Adrenal gland (tissue), 12 donors: ENCODE data around the gene NSUN6. TPM values are rescaled to one million over a fixed set of nuclear protein-coding genes. Genes with fewer than 3 reads are reported as not detected.

Source experiments
- DNase-seq, 7 donors: peaks; one replicate each; pipeline ENCODE4 v3.0.0-alpha.2; 2019 to 2020
- H3K27ac ChIP-seq, 5 donors: fragments of 200-600 bp; sonication (generic) in 4 of 5; 1 replicate in 3 of 5; 2 replicates in 2 of 5; pipeline versions ENCODE4 v1.5.1 to v1.8.0; 2016 to 2020; ENCODE audit warnings: mild to moderate bottlenecking in 1 of 5
- H3K27me3 ChIP-seq: fragments of 200-600 bp; 2 replicates; pipeline ENCODE4 v1.8.0; 2021
- H3K36me3 ChIP-seq, 2 donors: fragments of 200-600 bp; replicated peaks in 1 of 2; 1 replicate in 1 of 2; 2 replicates in 1 of 2; pipeline versions ENCODE4 v1.5.1 to v1.8.0; 2018 to 2022
- H3K4me1 ChIP-seq, 2 donors: fragments of 200-600 bp; replicated peaks in 1 of 2; 1 replicate in 1 of 2; 2 replicates in 1 of 2; pipeline versions ENCODE4 v1.5.1 to v1.8.0; 2018 to 2021
- H3K4me3 ChIP-seq, 4 donors: fragments of 200-600 bp; sonication (generic) in 3 of 4; one replicate each; pipeline ENCODE4 v1.5.1; 2016 to 2018
- H3K9me3 ChIP-seq, 3 donors: fragments of 200-600 bp; sonication (generic) in 1 of 3; replicated peaks in 1 of 3; 1 replicate in 2 of 3; 2 replicates in 1 of 3; pipeline versions ENCODE4 v1.5.1 to v1.8.0; 2016 to 2021
- POLR2A ChIP-seq, 2 donors: fragments of 450-650 bp; IDR thresholded peaks; one replicate each; pipeline ENCODE4 v1.6.1; 2017; ENCODE audit warnings: antibody characterized with exemption in 2 of 2, mild to moderate bottlenecking in 2 of 2, moderate library complexity in 1 of 2
- WGBS, 4 donors: extraction: QIAGEN DNeasy Blood & Tissue Kit in 2 of 4; methylation state at CpG; one replicate each; pipeline versions ENCODE4 v1.1.5 to v1.1.7; 2013 to 2017; 5-methylcytosine and 5-hydroxymethylcytosine counted together
- intact Hi-C, 2 donors: fragments of 100-400 bp; cut with DNase I; formaldehyde crosslinking; loops; one replicate each; pipeline versions ENCODE4 v1.14.1 to v1.15.0; 2022 to 2023
- polyA plus RNA-seq, 3 donors: library from polyadenylated mRNA; stranded (reverse); fragments of 200-250 nt in 2 of 3; fragments of 350-450 nt in 1 of 3; fragmentation: Illumina TruSeq in 1 of 3; extraction: RNeasy Lipid Tissue Mini Kit (QIAGEN cat#74804) in 1 of 3; gene quantifications; one replicate each; pipeline ENCODE4 v1.2.3, GENCODE V29; 2013 to 2014
- total RNA-seq, 9 donors: library from RNA; depleted of rRNA in 4 of 9; stranded (reverse); fragments of >200 nt in 4 of 9; fragments of 120-200 nt in 1 of 9; fragmentation: NEBNext Ultra II Directional in 1 of 9; extraction: Animal tissue kit (Norgen Biotek cat#: 25700) in 1 of 9; gene quantifications; one replicate each; pipeline versions ENCODE4 v1.1.0 to v1.2.4, GENCODE V29; 2013 to 2023
- TF ChIP-seq, protein P1 (sequence below), 6 experiments: fragments of 450-650 bp in 4 of 6; fragments of 200-600 bp in 2 of 6; sonication (generic) in 1 of 6; IDR thresholded peaks; 1 replicate in 5 of 6; 2 replicates in 1 of 6; pipeline versions ENCODE4 v1.5.1 to v1.8.0; 2016 to 2021; ENCODE audit warnings: antibody characterized with exemption in 6 of 6, mild to moderate bottlenecking in 2 of 6, moderate library complexity in 1 of 6
- donor health status: healthy with polysubstance abuse.
- donor health status: Bipolar disorder and iron deficiency.
- donor health status: DM: yes; HTN: yes; CAD: no.
- donor health status: DM: no; HTN: no; CAD: no.
- donor health status: DM: no; HTN: no; CAD: no.
- donor health status: DM: yes; HTN: yes; CAD: no.

The NSUN6 gene
- total and polyA plus RNA-seq, 12 donors: 5.1 to 33.3 (median 17.4) TPM

DNA sequence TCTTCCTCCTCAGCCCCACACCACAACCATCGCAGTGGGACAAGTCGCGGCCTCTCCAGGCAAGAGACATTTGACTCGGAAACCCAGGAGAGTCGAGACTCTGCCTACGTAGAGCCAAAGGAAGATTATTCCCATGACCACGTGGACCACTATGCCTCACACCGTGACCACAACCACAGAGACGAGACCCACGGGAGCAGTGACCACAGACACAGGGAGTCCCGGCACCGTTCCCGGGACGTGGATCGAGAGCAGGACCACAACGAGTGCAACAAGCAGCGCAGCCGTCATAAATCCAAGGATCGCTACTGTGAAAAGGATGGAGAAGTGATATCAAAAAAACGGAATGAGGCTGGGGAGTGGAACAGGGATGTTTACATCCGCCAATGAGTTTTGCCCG is 112.1 kb downstream of the NSUN6 start:
- DNase-seq: no peak
- H3K4me3 ChIP-seq: no peak overlapping the region
- 89 to 96% (median 94%) methylated on average over 22 of the region's 22 CpGs for WGBS, 4 donors
- H3K27me3 ChIP-seq: no peaks in the 10 kb centered on the region
- intact Hi-C loops: no loop called here
- H3K27ac ChIP-seq: no peak overlapping the region
- H3K9me3 ChIP-seq: no peaks in the 10 kb centered on the region
- TF ChIP-seq POLR2A (IDR thresholded peaks at IDR 0.05): no peak
- H3K4me1 ChIP-seq: no peaks in the 10 kb centered on the region
- H3K36me3 ChIP-seq: no peaks in the 10 kb centered on the region

DNA sequence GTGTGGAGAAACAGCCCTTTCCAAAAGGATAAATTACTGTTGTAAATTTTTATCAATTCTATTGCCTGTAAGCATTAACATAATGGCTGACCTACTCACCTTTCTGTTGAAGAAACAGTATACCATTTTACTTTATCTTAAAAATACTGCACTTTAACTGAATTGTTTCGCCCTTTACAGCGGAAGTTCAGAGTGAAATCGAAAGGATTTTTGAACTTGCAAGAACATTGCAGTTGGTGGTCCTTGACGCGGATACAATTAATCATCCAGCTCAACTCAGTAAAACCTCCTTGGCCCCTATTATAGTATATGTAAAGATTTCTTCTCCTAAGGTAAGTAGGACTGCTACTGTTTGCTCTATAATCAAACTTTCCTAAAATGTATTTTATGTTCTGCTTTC is 117.5 kb downstream of the NSUN6 start:
- no peak for DNase-seq
- H3K27me3 ChIP-seq: no peaks in the 10 kb centered on the region
- peak overlapping the region in 1 of 4 donors; percentile 6 for H3K4me3 ChIP-seq
- TF ChIP-seq, protein P1, sequence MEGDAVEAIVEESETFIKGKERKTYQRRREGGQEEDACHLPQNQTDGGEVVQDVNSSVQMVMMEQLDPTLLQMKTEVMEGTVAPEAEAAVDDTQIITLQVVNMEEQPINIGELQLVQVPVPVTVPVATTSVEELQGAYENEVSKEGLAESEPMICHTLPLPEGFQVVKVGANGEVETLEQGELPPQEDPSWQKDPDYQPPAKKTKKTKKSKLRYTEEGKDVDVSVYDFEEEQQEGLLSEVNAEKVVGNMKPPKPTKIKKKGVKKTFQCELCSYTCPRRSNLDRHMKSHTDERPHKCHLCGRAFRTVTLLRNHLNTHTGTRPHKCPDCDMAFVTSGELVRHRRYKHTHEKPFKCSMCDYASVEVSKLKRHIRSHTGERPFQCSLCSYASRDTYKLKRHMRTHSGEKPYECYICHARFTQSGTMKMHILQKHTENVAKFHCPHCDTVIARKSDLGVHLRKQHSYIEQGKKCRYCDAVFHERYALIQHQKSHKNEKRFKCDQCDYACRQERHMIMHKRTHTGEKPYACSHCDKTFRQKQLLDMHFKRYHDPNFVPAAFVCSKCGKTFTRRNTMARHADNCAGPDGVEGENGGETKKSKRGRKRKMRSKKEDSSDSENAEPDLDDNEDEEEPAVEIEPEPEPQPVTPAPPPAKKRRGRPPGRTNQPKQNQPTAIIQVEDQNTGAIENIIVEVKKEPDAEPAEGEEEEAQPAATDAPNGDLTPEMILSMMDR (IDR thresholded peaks at IDR 0.05): no peak
- no peak for TF ChIP-seq POLR2A (IDR thresholded peaks at IDR 0.05)
- intact Hi-C loops: no loop called here
- no peaks in the 10 kb centered on the region for H3K9me3 ChIP-seq
- no peaks in the 10 kb centered on the region for H3K36me3 ChIP-seq
- WGBS, 4 donors: 48 to 65% (median 53%) methylated on average over 5 of the region's 5 CpGs
- H3K27ac ChIP-seq: no peak overlapping the region
- no peaks in the 10 kb centered on the region for H3K4me1 ChIP-seq

DNA sequence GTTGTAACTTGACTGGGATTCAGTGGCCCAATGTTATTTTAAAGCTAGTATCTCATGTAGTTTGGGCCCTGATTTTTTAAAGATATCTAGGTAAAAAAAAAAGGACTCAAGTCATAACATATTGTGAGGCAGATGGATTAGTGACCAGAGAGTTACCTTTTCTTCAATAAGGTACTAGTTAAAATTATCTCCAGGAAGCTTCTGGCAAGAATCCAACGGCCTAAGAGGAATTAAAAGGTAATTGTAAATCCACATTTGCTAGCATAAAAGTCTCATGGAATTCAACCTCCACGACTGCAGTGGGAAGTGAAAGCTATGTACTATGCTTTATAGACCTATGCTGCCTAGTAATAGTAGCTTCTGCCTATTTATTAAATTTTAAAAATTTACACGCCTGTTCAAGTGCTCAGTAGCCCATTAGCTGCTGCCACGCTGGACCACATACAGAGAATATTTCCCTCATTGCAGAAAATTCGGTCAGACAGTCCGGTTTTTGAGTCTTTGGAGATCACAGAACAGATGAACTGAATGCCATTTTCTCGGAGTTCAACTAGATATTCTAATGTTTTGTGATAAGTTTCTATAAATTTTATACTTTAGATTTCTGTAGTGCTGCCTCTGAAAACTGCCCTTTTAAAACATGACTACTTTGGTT is 118.4 kb downstream of the NSUN6 start:
- no peaks in the 10 kb centered on the region for H3K36me3 ChIP-seq
- H3K4me3 ChIP-seq: no peak overlapping the region
- WGBS, 4 donors: 72 to 85% (median 79%) methylated on average over 7 of the region's 7 CpGs
- H3K9me3 ChIP-seq: no peaks in the 10 kb centered on the region
- H3K27ac ChIP-seq: no peak overlapping the region
- intact Hi-C loops: no loop called here
- no peak for TF ChIP-seq POLR2A (IDR thresholded peaks at IDR 0.05)
- TF ChIP-seq, protein P1 (IDR thresholded peaks at IDR 0.05): no peak
- H3K27me3 ChIP-seq: no peaks in the 10 kb centered on the region
- H3K4me1 ChIP-seq: no peaks in the 10 kb centered on the region
- DNase-seq: no peak

DNA sequence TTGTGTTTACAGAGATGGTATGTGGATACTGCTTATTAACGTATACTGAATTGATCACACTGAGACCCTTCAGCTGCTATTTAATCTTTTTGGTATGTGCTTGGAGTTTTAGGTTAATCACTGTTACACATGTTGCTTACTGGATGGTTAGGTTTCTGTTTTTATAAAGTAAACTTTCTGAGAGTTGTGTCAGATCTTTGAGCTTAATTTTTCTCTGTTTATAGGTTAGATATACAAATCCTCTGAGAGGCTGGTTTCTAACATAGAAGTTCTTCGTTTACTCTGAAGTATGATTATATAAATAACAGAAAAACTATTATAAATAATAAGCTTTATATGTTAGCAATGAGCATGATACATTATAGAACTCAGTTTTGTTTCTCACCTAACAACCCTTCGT is 123.1 kb downstream of the NSUN6 start:
- Histone ChIP-seq H3K4me1 (peaks cover 0 to 5% of the 10 kb centered on the region in 2 donors), H3K36me3 (no peaks in the 10 kb centered on the region), H3K27me3 (no peaks in the 10 kb centered on the region), H3K27ac (no peak overlapping the region), H3K9me3 (no peaks in the 10 kb centered on the region), H3K4me3 (no peak overlapping the region)
- intact Hi-C loops: no loop called here
- TF ChIP-seq POLR2A (IDR thresholded peaks at IDR 0.05): no peak
- TF ChIP-seq, protein P1 (IDR thresholded peaks at IDR 0.05): no peak
- DNase-seq: no peak
- WGBS, 4 donors: 94 to 100% (median 97%) methylated on average over 3 of the region's 3 CpGs

DNA sequence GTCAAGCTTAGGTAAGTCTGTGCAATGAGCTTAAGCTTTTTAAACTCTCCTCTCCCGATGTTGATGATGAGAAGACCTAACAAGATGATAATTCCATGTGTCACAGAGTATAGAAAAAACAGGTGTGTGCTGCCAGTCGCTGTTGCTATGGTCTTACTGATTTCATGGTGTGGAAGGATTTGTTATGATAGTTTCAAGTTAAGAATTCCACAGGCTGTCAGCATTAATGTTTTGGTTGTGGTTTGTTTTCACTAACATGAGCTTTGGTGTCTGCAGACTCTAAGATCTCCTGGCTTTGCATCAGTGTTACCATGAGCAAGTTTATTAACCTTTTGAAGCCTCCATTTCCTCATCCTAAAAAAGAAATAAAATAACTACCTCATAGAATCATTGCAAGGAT is 123.7 kb downstream of the NSUN6 start:
- Histone ChIP-seq H3K27me3 (no peaks in the 10 kb centered on the region), H3K27ac (no peak overlapping the region), H3K4me1 (peaks cover 0 to 8% of the 10 kb centered on the region in 2 donors), H3K9me3 (no peaks in the 10 kb centered on the region), H3K4me3 (no peak overlapping the region), H3K36me3 (no peaks in the 10 kb centered on the region)
- TF ChIP-seq, protein P1 (IDR thresholded peaks at IDR 0.05): no peak
- TF ChIP-seq POLR2A (IDR thresholded peaks at IDR 0.05): no peak
- 75 to 93% (median 83%) methylated on average over 2 of the region's 2 CpGs for WGBS, 4 donors
- intact Hi-C loops: no loop called here
- DNase-seq: no peak
